AG04450 (cell line): ENCODE data around the gene EIF5B. TPM values are rescaled to one million over a fixed set of nuclear protein-coding genes. Genes with fewer than 3 reads are reported as not detected.

ENCODE experiments used
- CTCF ChIA-PET: fragments of 300-600, 350-600 bp; formaldehyde crosslinking; extraction: SDS; loops from one replicate; lab custom pipeline; 2022; ENCODE audit warnings: antibody characterized with exemption, inconsistent platforms; lab: Charles Lee
- POLR2A ChIA-PET: fragments of 350-600 bp; formaldehyde crosslinking; extraction: SDS; loops from one replicate; lab custom pipeline; 2021; ENCODE audit warnings: antibody characterized with exemption, inconsistent platforms; lab: Yijun Ruan, JAX
- DNase-seq: peaks from one replicate; pipeline ENCODE4 v3.0.0-alpha.2; 2011; ENCODE audit warnings: low read depth, low spot score
- H3K27ac ChIP-seq: one replicate; pipeline ENCODE4 v1.5.1; 2012; ENCODE audit warnings: low read depth, low read length, control low read depth
- H3K27me3 ChIP-seq: one replicate; pipeline ENCODE4 v1.6.0; 2012; ENCODE audit warnings: low read length; ENCODE audit not compliant: control insufficient read depth, insufficient read depth
- H3K4me3 ChIP-seq: 2 replicates; pipeline ENCODE4 v1.5.1; 2011; ENCODE audit warnings: mild to moderate bottlenecking, low read depth, low read length, control low read depth
- H3K9me3 ChIP-seq: 2 replicates; pipeline ENCODE4 v1.5.1; 2012; ENCODE audit warnings: low read length; ENCODE audit not compliant: control insufficient read depth, insufficient read depth
- CTCF ChIP-seq: IDR thresholded peaks from 2 replicates; pipeline ENCODE4 v1.5.1; 2011; ENCODE audit warnings: low read depth, low read length, control low read depth, inconsistent platforms
- polyA plus RNA-seq: library from polyadenylated mRNA; depleted of rRNA; stranded (reverse); fragments of >200 nt; gene quantifications from 2 replicates; pipeline ENCODE4 v1.2.3, GENCODE V29; 2011

The EIF5B gene
- polyA plus RNA-seq, 1 experiment = 18.7 TPM

- H3K27me3 ChIP-seq = no peaks in the 10 kb centered on the region
- no peak for DNase-seq
- no peaks in the 10 kb centered on the region for H3K9me3 ChIP-seq
- no peak overlapping the region for H3K4me3 ChIP-seq
- no peak overlapping the region for H3K27ac ChIP-seq
- POLR2A ChIA-PET = interaction anchor here (0.6 kb wide), 1 partner anchor 230 kb away, joined by 3 read pairs; no protein-coding TSS in a partner anchor
- no peak for TF ChIP-seq CTCF
- CTCF ChIA-PET = no interaction called here
Observed at GRCh38 chr2:99399063-99399462, 61.9 kb downstream of the EIF5B start.

GRCh38 chr2:99399795-99400194 lies 62.6 kb downstream of the EIF5B start:
- H3K27ac ChIP-seq = no peak overlapping the region
- POLR2A ChIA-PET = no interaction called here
- CTCF ChIA-PET = no interaction called here
- no peaks in the 10 kb centered on the region for H3K27me3 ChIP-seq
- no peak for DNase-seq
- no peak overlapping the region for H3K4me3 ChIP-seq
- no peaks in the 10 kb centered on the region for H3K9me3 ChIP-seq
- no peak for TF ChIP-seq CTCF

GRCh38 chr2:99401841-99402240 lies 64.7 kb downstream of the EIF5B start:
- no peak for TF ChIP-seq CTCF
- ChIA-PET CTCF (no interaction called here), POLR2A (no interaction called here)
- no peak overlapping the region for H3K4me3 ChIP-seq
- H3K27ac ChIP-seq = no peak overlapping the region
- no peak for DNase-seq
- no peaks in the 10 kb centered on the region for H3K9me3 ChIP-seq
- H3K27me3 ChIP-seq = no peaks in the 10 kb centered on the region

GRCh38 chr2:99403084-99403483 lies 65.9 kb downstream of the EIF5B start:
- CTCF ChIA-PET = interaction anchor here (0.6 to 1.7 kb wide), 4 partner anchors 26 to 858 kb away, joined by 3 to 6 read pairs (median 3); no protein-coding TSS in a partner anchor
- no peak overlapping the region for H3K27ac ChIP-seq
- no peak for DNase-seq
- H3K27me3 ChIP-seq = no peaks in the 10 kb centered on the region
- POLR2A ChIA-PET = no interaction called here
- no peak overlapping the region for H3K4me3 ChIP-seq
- TF ChIP-seq CTCF = no peak
- H3K9me3 ChIP-seq = no peaks in the 10 kb centered on the region

GRCh38 chr2:99403524-99403923 lies 66.3 kb downstream of the EIF5B start:
- CTCF ChIA-PET = interaction anchor here (0.6 to 1.7 kb wide), 3 partner anchors 26 to 858 kb away, joined by 3 read pairs; no protein-coding TSS in a partner anchor
- H3K27ac ChIP-seq = no peak overlapping the region
- TF ChIP-seq CTCF = 0 out of 2 replicates have a peak, but pooled peaks have one; percentile 8
- POLR2A ChIA-PET = no interaction called here
- no peak for DNase-seq
- H3K9me3 ChIP-seq = no peaks in the 10 kb centered on the region
- H3K4me3 ChIP-seq = no peak overlapping the region
- no peaks in the 10 kb centered on the region for H3K27me3 ChIP-seq
